HCT116 (cell line): ENCODE data around the gene SLC16A3. TPM values are rescaled to one million over a fixed set of nuclear protein-coding genes. Genes with fewer than 3 reads are reported as not detected.

Experiments used
- ATAC-seq: fragments of 200-7000 bp; cut with Tn5 transposase; 2 replicates; pipeline ENCODE4 v1.9.1; 2020; ENCODE audit warnings: mild to moderate bottlenecking, moderate library complexity
- BruUV-seq: library from RNA; stranded (reverse); fragments of 400-500 nt; replicated peaks from 2 replicates; lab custom pipeline; 2021; lab: Mats Ljungman, UMichigan
- CTCF ChIA-PET: fragments of 300-600 bp; sonication (Branson Sonifier 250); formaldehyde crosslinking; loops from one replicate; lab custom pipeline; 2021; ENCODE audit warnings: antibody characterized with exemption; lab: Charles Lee
- POLR2A ChIA-PET: fragments of 300-600, 350-600 bp; sonication (Branson Sonifier 250); formaldehyde crosslinking; loops from one replicate; lab custom pipeline; 2021; ENCODE audit warnings: antibody characterized with exemption; lab: Charles Lee
- RAD21 ChIA-PET, 2 experiments: fragments of 300-600 bp; sonication (Branson Sonifier 250); formaldehyde crosslinking; loops; one replicate each; lab custom pipeline; 2023; ENCODE audit warnings: low total read pairs in 2 of 2; ENCODE audit not compliant: uncharacterized antibody in 2 of 2, unreplicated experiment in 2 of 2, low non-redundant PET in 1 of 2; lab: Charles Lee
- DNase-seq: peaks from one replicate; pipeline ENCODE4 v3.0.0-alpha.2; 2010; ENCODE audit warnings: low read depth, low spot score
- H2AFZ ChIP-seq: fragments of 200-600 bp; shearing (Covaris generic), sonication (generic); 2 replicates; pipeline ENCODE4 v1.6.1; 2017; ENCODE audit warnings: low read depth, mixed run types, mixed read lengths, antibody characterized with exemption, low read length; ENCODE audit not compliant: poor library complexity, severe bottlenecking
- H3K27ac ChIP-seq: 2 replicates; pipeline ENCODE4 v1.5.1; 2012; ENCODE audit warnings: low read depth, low read length
- H3K27me3 ChIP-seq: fragments of 200-600 bp; sonication (generic); 2 replicates; pipeline ENCODE4 v1.6.1; 2016; ENCODE audit warnings: mixed run types, low read length, mixed read lengths; ENCODE audit not compliant: insufficient read depth
- H3K36me3 ChIP-seq, 2 experiments: fragments of 200-500 bp in 1 of 2; fragments of 200-600 bp in 1 of 2; sonication (Bioruptor generic) in 1 of 2; sonication (generic) in 1 of 2; 2 replicates each; pipeline versions ENCODE4 v1.5.1 to v1.6.1; 2014 to 2016; ENCODE audit warnings: low read length in 2 of 2, inconsistent platforms in 1 of 2, mixed read lengths in 1 of 2, mixed run types in 1 of 2; ENCODE audit not compliant: insufficient read depth in 2 of 2, control insufficient read depth in 1 of 2
- H3K4me1 ChIP-seq, 2 experiments: fragments of 200-600 bp in 1 of 2; sonication (generic) in 1 of 2; 2 replicates each; pipeline versions ENCODE4 v1.5.1 to v1.6.1; 2012 to 2017; ENCODE audit warnings: low read length in 2 of 2, inconsistent platforms in 1 of 2, mild to moderate bottlenecking in 1 of 2, mixed read lengths in 1 of 2, mixed run types in 1 of 2, moderate library complexity in 1 of 2; ENCODE audit not compliant: insufficient read depth in 2 of 2, control insufficient read depth in 1 of 2
- H3K4me2 ChIP-seq: fragments of 200-600 bp; sonication (generic); 2 replicates; pipeline ENCODE4 v1.6.1; 2017; ENCODE audit warnings: mixed run types, low read length, mixed read lengths
- H3K4me3 ChIP-seq, 2 experiments: fragments of 200-600 bp in 1 of 2; sonication (generic) in 1 of 2; replicated peaks in 1 of 2; 2 replicates each; pipeline ENCODE4 v1.5.1; 2011 to 2016; ENCODE audit warnings: low read length in 2 of 2, control low read depth in 1 of 2, low read depth in 1 of 2, mild to moderate bottlenecking in 1 of 2, mixed read lengths in 1 of 2, mixed run types in 1 of 2
- H3K79me2 ChIP-seq: fragments of 200-600 bp; sonication (generic); 2 replicates; pipeline ENCODE4 v1.6.1; 2017; ENCODE audit warnings: mild to moderate bottlenecking, mixed run types, low read length, moderate library complexity, mixed read lengths; ENCODE audit not compliant: insufficient read depth
- H3K9ac ChIP-seq: fragments of 200-600 bp; sonication (generic); 2 replicates; pipeline ENCODE4 v1.6.1; 2016; ENCODE audit warnings: low read length, mixed read lengths
- H3K9me2 ChIP-seq: fragments of 200-600 bp; sonication (generic), shearing (Covaris generic); 2 replicates; pipeline ENCODE4 v1.6.1; 2017; ENCODE audit warnings: mixed run types, mild to moderate bottlenecking, moderate library complexity; ENCODE audit not compliant: insufficient read depth
- H3K9me3 ChIP-seq, 2 experiments: fragments of 200-500 bp in 1 of 2; fragments of 200-600 bp in 1 of 2; sonication (Bioruptor generic) in 1 of 2; sonication (generic) in 1 of 2; 2 replicates each; pipeline ENCODE4 v1.6.1; 2014 to 2017; ENCODE audit warnings: low read length in 2 of 2, mixed read lengths in 2 of 2, inconsistent platforms in 1 of 2, low read depth in 1 of 2, mild to moderate bottlenecking in 1 of 2, mixed run types in 1 of 2, moderate library complexity in 1 of 2; ENCODE audit not compliant: control insufficient read depth in 1 of 2, insufficient read depth in 1 of 2
- H4K20me1 ChIP-seq: fragments of 200-600 bp; sonication (generic), shearing (Covaris generic); 2 replicates; pipeline ENCODE4 v1.6.1; 2017; ENCODE audit warnings: mixed run types, mild to moderate bottlenecking, moderate library complexity; ENCODE audit not compliant: insufficient read depth
- CBX3 ChIP-seq: IDR thresholded peaks from 2 replicates; pipeline ENCODE4 v1.6.1; 2012; ENCODE audit warnings: low read depth
- CEBPB ChIP-seq: IDR thresholded peaks from 2 replicates; pipeline ENCODE4 v1.6.1; 2012; ENCODE audit warnings: low read depth
- EGR1 ChIP-seq: IDR thresholded peaks from 2 replicates; pipeline ENCODE4 v1.6.1; 2012; ENCODE audit warnings: low read depth
- ELF1 ChIP-seq: IDR thresholded peaks from 2 replicates; pipeline ENCODE4 v1.6.1; 2012; ENCODE audit warnings: low read depth, borderline replicate concordance
- EZH2phosphoT487 ChIP-seq: fragments of 200-600 bp; IDR thresholded peaks from 2 replicates; pipeline ENCODE4 v1.6.1; 2018; ENCODE audit warnings: antibody characterized with exemption, borderline replicate concordance
- FOSL1 ChIP-seq: IDR thresholded peaks from 2 replicates; pipeline ENCODE4 v1.6.1; 2012; ENCODE audit warnings: low read depth
- JUND ChIP-seq: IDR thresholded peaks from 2 replicates; pipeline ENCODE4 v1.6.1; 2012
- MAX ChIP-seq: IDR thresholded peaks from 2 replicates; pipeline ENCODE4 v1.6.1; 2012
- POLR2A ChIP-seq: IDR thresholded peaks from 2 replicates; pipeline ENCODE4 v1.7.0; 2011; ENCODE audit warnings: borderline replicate concordance; ENCODE audit not compliant: insufficient read depth, insufficient read length; ENCODE audit errors: extremely low read depth
- POLR2AphosphoS5 ChIP-seq: IDR thresholded peaks from 2 replicates; pipeline ENCODE4 v1.6.1; 2011; ENCODE audit warnings: mild to moderate bottlenecking, low read depth, low read length, moderate library complexity
- RAD21 ChIP-seq: IDR thresholded peaks from 2 replicates; pipeline ENCODE4 v1.6.1; 2012; ENCODE audit warnings: low read depth, mild to moderate bottlenecking
- SP1 ChIP-seq: IDR thresholded peaks from 2 replicates; pipeline ENCODE4 v1.6.1; 2012; ENCODE audit warnings: low read depth
- SRF ChIP-seq: IDR thresholded peaks from 2 replicates; pipeline ENCODE4 v1.6.1; 2012; ENCODE audit warnings: low read depth
- TCF7L2 ChIP-seq: IDR thresholded peaks from 2 replicates; pipeline ENCODE4 v1.7.0; 2011; ENCODE audit warnings: borderline replicate concordance, inconsistent platforms; ENCODE audit not compliant: insufficient read depth, insufficient read length; ENCODE audit errors: extremely low read depth
- YY1 ChIP-seq: IDR thresholded peaks from 2 replicates; pipeline ENCODE4 v1.6.1; 2011; ENCODE audit warnings: low read length, low read depth, moderate library complexity, mild to moderate bottlenecking; ENCODE audit not compliant: insufficient replicate concordance; ENCODE audit errors: extremely low read depth
- ZBTB33 ChIP-seq: IDR thresholded peaks from 2 replicates; pipeline ENCODE4 v1.6.1; 2011; ENCODE audit warnings: mild to moderate bottlenecking, low read length, moderate library complexity; ENCODE audit not compliant: insufficient replicate concordance; ENCODE audit errors: extremely low read depth
- intact Hi-C: fragments of 100-400 bp; cut with micrococcal nuclease; formaldehyde crosslinking; loops from 2 replicates; pipeline ENCODE4 v1.10.0; 2022
- total RNA-seq: library from RNA; stranded (reverse); gene quantifications from one replicate; pipeline ENCODE4 v1.2.1, GENCODE V29; 2021; ENCODE audit not compliant: unreplicated experiment
- TF ChIP-seq, protein P1 (sequence below): IDR thresholded peaks from 2 replicates; pipeline ENCODE4 v1.6.1; 2012

SLC16A3 gene
- total RNA-seq, 1 experiment from 2014 or later: 445 TPM

DNA sequence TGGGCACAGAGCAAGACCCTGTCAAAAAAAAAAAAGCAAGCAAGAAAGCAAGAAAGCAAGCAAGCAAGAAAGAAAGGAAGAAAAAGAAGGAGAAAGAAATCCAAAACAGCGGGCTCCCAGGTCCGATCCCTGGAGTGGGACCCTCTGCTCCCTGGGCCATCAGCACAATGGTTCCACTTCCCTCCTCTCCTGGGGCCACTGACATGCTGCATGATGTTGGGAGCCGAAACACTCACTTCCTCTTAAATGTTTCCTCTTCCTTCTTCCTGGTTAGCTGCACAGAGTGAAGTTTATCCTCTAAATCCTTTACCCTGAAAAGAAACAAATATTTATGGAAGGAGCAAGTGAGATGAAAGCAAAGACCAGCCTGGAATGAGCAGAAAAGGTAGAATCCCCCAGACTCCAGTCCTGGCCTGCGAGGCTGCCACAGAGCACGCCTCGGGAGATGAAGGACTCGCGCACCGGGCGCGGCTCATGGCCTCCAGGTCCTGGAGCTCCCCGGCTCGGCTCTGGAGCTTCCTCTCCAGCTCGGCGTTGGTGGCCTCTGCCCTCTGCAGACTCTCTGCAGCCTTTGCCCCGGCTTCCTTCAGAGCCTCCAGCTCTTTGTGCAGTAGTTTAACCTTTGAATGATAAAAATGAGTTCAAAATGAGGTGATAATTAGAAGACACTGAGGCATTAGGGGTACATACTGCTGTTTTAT is 35.2 kb upstream of the SLC16A3 start:
- Histone ChIP-seq H2AFZ (no peak overlapping the region), H3K4me1 (no peaks in the 10 kb centered on the region), H3K36me3 (peaks cover 53 to 56% of the 10 kb centered on the region in 2 experiments; a peak in 3 of 4 replicates), H3K9ac (no peak overlapping the region), H3K27me3 (no peaks in the 10 kb centered on the region), H3K4me3 (no peak overlapping the region), H3K9me2 (no peaks in the 10 kb centered on the region), H3K79me2 (no peaks in the 10 kb centered on the region), H3K27ac (no peak overlapping the region), H4K20me1 (no peaks in the 10 kb centered on the region), H3K4me2 (no peak overlapping the region), H3K9me3 (no peaks in the 10 kb centered on the region)
- ATAC-seq (no peak), DNase-seq (no peak)
- ChIA-PET CTCF (no interaction called here), POLR2A (no interaction called here), RAD21 (no interaction called here)
- intact Hi-C loops: no loop called here
- no peak for TF ChIP-seq TCF7L2
- no peak for TF ChIP-seq MAX
- TF ChIP-seq POLR2A: no peak
- no peak for TF ChIP-seq ZBTB33
- TF ChIP-seq EGR1: no peak
- BruUV-seq: no TSS peak

DNA sequence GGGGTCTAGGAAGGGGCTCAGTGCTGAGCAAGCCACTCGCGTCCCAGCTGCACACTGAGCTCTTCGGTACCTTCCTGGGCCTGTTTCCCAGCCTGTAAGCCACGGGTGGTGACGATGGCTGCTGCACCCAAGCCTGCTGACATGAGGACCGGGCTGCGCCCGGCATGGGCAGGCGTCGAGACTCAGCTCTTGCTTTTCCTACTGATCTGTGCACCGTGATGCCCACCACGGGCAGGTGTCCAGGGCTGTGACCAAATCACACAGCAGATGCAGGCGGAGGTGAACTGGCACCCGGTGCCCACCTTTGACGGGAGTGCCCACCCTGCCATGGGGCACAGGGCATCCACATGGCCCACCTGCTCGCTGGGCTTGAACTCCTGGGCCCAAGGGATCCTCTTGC is 34.1 kb upstream of the SLC16A3 start:
- no peak overlapping the region for H3K9ac ChIP-seq
- H3K4me1 ChIP-seq: no peaks in the 10 kb centered on the region
- RAD21 ChIA-PET: no interaction called here
- H3K27ac ChIP-seq: no peak overlapping the region
- H3K4me2 ChIP-seq: no peak overlapping the region
- no peak overlapping the region for H2AFZ ChIP-seq
- H3K4me3 ChIP-seq: no peak overlapping the region
- DNase-seq: no peak
- H4K20me1 ChIP-seq: no peaks in the 10 kb centered on the region
- no peaks in the 10 kb centered on the region for H3K9me2 ChIP-seq
- no peaks in the 10 kb centered on the region for H3K27me3 ChIP-seq
- H3K9me3 ChIP-seq: no peaks in the 10 kb centered on the region
- CTCF ChIA-PET: no interaction called here
- intact Hi-C loops: no loop called here
- no peak for ATAC-seq
- POLR2A ChIA-PET: no interaction called here
- BruUV-seq: no TSS peak
- no peaks in the 10 kb centered on the region for H3K79me2 ChIP-seq
- H3K36me3 ChIP-seq: peaks cover 54 to 56% of the 10 kb centered on the region in 2 experiments; a peak in 3 of 4 replicates
- no peak for TF ChIP-seq CBX3
- no peak for TF ChIP-seq EZH2phosphoT487
- TF ChIP-seq POLR2AphosphoS5: no peak
- TF ChIP-seq FOSL1: no peak
- no peak for TF ChIP-seq EGR1
- TF ChIP-seq JUND: no peak
- no peak for TF ChIP-seq ELF1
- TF ChIP-seq CEBPB: no peak
- TF ChIP-seq SP1: no peak
- TF ChIP-seq, protein P1, sequence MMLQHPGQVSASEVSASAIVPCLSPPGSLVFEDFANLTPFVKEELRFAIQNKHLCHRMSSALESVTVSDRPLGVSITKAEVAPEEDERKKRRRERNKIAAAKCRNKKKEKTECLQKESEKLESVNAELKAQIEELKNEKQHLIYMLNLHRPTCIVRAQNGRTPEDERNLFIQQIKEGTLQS: no peak
- no peak for TF ChIP-seq RAD21
- no peak for TF ChIP-seq ZBTB33
- no peak for TF ChIP-seq MAX
- TF ChIP-seq SRF: no peak
- TF ChIP-seq YY1: no peak
